Activated CD8-positive, alpha-beta memory T cell treated with anti-CD3 and anti-CD28 coated beads, Interleukin-2, amount 50 U/mL, for 24 hours (primary cell): ENCODE results near the gene PEX16.

Experiments used
- DNase-seq: peaks from one replicate; pipeline ENCODE4 v3.0.0-alpha.2; 2020; ENCODE audit errors: extremely low read depth

Gene PEX16

DNA sequence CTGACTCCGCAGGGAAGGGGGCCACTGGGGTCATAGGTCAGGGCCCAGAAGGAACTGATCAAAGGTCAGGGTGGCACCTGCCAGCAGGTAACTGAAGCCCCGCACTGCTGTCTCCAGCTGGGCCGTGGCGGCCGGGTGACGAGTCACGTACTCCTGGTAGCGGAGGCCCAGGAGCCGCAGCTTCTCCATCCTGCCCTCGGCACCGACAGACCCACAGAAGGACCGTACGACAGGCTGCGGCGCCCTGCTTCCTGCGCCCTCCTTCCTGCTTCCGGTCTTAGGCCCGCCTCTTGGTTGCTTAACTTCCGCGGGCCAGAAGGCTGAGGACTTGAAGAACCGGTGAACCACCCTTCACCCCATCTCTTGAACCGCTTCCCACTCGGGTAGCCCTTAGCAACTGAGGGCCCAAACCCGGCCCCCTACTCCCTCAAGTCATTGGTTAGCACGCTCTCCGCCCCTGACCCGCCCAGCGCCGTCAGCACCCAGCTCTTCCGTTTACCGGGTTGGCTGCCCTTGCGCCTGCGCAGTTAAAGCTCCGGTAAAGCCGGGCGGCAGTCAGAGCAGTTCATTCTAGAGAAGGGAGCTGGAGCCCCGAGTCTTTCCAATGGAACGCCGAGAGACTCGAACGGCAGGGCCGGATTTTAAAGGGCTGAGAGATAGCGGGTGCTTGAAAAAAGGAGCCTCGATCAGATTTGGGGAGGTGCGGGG lies at the start of gene PEX16:
TSS of gene PEX16 (minus strand) at position 255 of the 708 bp plus-strand sequence. CDS start at position 189, 66 bp downstream.
- DNase-seq = peak; percentile 91

DNA sequence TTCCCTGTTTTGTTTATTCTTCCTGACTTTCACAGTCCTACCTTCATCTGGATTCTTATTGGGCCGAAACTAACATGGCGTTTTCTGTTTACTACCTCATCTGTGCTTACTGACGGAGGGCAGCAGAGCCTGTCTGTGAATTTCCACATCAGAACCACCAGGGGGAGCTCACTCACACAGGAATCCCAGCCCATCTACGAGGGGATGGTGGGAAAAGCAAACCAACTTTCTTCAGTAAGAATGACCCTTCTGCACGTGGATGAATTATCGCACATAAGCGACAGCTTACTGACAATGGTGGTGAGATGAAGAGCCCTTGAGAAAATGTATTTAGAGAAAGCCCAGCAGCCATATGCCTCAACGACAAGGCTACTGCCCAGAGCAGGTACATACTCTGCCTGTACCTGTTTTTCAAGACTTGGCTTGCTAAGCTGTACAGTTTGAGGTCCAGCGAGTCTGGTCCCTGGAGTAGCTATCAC lies 47.3 kb upstream of the PEX16 start:
- peak; percentile 17 for DNase-seq

- no peak for DNase-seq
Measured at GRCh38 chr11:45961751-45962240, 44.1 kb upstream of the PEX16 start.

GRCh38 chr11:45960387-45961095 lies 42.9 kb upstream of the PEX16 start:
- no peak for DNase-seq

- no peak for DNase-seq
Measured at GRCh38 chr11:45959851-45960250, 42.2 kb upstream of the PEX16 start.

- DNase-seq = no peak
Measured at GRCh38 chr11:45949992-45950407, 32.3 kb upstream of the PEX16 start.

GRCh38 chr11:45948356-45948755 lies 30.7 kb upstream of the PEX16 start:
- no peak for DNase-seq

- no peak for DNase-seq
Measured at GRCh38 chr11:45947885-45948284, 30.2 kb upstream of the PEX16 start.

GRCh38 chr11:45945397-45945999 lies 27.8 kb upstream of the PEX16 start:
- no peak for DNase-seq

DNA sequence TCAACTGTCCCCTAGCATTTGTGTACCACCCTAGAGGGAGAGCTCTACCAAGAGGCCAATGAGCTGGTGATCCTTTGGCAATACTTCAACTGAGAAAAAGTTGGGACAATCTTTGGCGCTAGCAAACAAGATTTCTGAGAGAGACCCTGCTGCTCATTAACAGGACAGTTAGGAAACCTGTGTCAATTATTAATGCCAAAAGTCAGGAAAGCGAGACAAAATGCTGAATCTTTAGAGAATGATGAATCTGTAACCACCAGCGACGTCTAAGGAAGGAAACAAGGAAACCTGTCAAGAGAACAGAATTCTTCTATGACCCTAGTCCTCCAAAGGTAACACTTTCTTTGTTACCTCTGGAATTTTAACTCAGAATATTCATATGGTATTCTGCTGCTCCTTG lies 24.7 kb upstream of the PEX16 start:
- no peak for DNase-seq

DNA sequence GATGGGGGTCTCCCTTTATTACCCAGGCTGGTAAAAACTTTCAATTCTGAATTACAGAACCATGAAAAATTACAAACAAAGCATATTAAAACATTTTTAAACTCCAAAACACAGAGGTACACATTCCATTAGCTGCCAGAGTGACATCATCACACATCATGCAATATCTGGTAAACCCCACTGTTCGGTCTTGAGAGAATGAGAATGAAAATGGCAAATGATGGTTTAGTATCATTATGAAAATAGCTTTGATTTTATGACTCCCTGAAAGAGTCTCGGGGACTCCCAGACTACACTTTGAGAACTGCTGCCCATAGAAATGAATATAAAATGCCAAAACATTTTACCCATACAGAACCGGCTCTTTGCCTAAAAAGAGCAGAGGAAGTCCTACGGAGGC lies 23.6 kb upstream of the PEX16 start:
- DNase-seq = no peak

DNA sequence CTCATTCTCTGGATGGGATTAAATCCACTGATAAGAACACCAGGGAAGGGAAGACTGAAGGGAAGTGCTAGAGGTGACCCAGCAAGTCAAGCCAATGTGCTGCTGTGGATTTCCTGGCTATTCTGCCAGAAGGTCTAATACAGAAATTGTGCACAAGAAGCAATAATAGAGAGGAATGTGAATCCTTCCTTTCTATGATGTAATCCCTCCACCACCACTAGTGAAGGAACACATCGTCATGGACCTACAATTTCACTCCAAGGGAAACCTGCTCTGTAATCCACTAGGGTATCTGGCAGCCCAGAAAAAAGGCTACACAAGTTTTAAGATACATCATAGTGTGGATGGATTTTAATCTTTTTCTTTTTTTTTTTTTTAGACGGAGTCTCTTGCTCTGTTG lies 22.2 kb upstream of the PEX16 start:
- DNase-seq = no peak

GRCh38 chr11:45937916-45938315 lies 20.2 kb upstream of the PEX16 start:
- DNase-seq = no peak

GRCh38 chr11:45936511-45937054 lies 18.9 kb upstream of the PEX16 start:
- no peak for DNase-seq

DNA sequence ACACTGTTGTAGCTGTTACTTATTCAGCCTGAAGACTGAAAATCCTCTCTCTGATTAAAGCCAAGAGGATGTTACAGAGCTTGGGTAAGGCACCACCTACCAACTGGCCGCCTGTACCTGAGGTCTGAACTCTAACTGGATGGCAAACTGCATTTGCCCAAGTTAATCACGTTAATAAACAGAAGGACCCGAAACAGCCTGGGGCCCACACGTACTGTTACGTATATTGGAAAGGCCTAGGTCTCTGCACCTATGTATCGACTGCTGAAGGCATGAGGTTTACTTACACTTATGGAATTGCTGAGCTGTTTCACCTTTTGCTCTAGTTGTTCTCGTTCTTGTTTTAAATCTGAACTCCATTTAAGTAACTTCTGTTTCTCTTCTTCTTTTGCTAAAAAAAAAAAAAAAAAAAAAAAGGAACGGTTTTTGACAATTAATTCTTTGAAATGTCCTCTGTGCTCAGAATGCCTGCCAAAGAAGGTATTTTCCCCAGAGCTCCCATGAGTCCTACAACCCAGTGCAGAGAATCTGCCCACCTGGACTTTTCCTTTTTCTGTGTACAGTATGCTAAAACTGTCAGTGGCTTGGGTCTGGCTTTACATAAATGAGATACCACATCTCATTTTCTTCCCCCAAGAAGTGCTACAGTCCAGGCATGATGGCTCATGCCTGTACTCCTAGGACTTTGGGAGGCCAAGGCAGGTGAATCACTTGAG lies 17.8 kb upstream of the PEX16 start:
- no peak for DNase-seq

GRCh38 chr11:45934580-45935318 lies 17.1 kb upstream of the PEX16 start:
- no peak for DNase-seq

DNA sequence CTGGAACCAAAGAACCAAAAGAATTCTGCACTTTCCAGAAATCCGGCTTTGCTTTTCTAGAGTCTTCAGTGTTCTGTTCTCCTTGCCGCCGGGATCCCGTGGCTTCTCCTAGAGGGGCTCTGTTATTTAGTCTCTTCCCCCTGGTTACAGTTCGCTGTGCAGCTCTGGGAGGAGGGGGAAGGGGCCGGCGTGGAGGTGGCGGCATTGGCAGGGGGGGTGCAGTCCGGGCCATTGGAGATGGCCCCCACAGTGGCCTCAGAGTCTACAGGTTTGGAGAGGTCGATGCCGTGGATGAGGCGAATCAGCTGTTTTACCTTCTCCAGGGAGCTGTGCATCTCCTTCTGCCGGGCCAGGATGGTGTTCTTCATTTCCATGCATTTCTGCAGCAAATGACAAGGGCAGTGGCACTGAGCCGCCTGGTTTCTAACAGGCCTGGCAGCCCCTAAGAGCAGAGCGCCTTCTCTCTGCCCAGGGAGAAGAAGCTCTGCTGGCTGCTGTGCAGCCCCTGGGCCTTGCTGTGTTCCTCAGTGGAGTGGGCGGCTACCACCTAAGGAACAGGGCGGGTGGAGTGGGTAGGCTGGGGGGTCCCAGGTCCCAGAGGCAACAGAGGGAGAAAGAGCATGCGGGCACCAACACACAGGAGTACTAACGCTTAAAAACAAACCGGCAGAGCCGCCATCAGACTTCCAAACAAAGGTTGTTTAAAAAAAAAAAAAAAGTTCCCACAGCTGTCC lies 16.3 kb upstream of the PEX16 start:
- no peak for DNase-seq

DNA sequence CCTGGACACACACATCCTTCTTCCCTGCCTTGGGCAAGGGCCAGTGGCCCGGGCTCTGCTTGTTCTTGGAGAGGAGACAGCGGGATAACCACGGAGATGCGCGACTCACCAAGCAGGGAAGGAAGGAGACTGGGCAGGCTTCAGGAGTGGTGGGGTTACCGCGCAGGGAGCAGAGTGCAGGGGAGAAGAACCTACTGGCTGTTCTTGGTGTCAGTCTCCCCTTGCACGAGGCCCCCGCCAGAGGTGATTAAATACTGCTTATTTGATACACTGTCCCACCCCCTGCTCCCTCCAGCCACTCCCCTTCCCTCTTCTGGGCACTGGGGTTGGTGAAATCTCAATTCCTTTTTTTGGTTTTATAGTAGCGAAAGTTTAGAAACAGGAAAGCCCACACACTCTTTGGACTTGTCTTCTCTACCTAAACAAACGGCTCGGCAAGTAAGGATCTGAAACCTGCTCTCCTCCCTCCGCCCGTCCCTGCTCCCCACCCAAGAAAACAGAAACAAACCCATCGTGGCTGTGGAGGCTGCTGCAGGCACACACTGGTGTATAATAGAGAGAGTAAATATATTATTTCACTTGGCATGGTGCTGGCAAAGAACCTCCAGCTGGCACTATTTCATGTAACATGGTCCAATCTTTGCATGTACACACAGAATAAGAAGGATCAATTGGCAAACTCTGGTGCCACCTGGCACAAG lies 15.6 kb upstream of the PEX16 start:
- no peak for DNase-seq

DNA sequence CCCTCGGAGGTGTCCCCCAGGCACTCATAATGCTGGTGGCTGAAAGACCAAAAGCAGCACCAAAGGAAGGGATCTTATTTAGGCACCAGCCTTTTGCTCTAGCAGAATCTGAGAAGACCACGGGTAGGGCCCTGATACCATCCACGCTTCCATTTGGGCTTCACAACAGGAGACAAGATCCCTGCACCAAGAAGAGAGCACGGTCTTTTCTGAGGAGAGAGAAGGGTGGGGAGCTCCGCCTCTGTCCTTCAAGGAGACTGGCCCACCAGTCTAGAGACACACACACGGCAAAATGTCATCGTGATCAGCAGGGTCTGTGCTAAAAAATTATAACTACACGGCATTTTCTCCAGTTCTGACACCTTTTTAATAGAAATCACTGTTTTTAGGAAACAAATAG lies 14.5 kb upstream of the PEX16 start:
- DNase-seq = no peak

- DNase-seq = no peak
Measured at GRCh38 chr11:45931739-45932138, 14.1 kb upstream of the PEX16 start.
